Lower leg skin (tissue), 4 donors: ENCODE results near the gene DCLK2. TPM values are rescaled to one million over a fixed set of nuclear protein-coding genes. Genes with fewer than 3 reads are reported as not detected.

Experiments
- DNase-seq, 2 donors: peaks; one replicate each; pipeline ENCODE4 v3.0.0-alpha.2; 2019; ENCODE audit warnings: low spot score in 2 of 2
- H3K4me3 ChIP-seq: fragments of 200-600 bp; sonication (generic); 2 replicates; pipeline ENCODE4 v1.5.1; 2017; ENCODE audit warnings: mild to moderate bottlenecking, low read depth; ENCODE audit not compliant: poor library complexity, severe bottlenecking
- CTCF ChIP-seq, 3 donors: fragments of 450-650 bp; IDR thresholded peaks; one replicate each; pipeline ENCODE4 v1.5.1; 2016; ENCODE audit warnings: antibody characterized with exemption in 3 of 3, mild to moderate bottlenecking in 3 of 3, moderate library complexity in 2 of 3
- POLR2A ChIP-seq, 2 donors: fragments of 450-650 bp; IDR thresholded peaks; one replicate each; pipeline ENCODE4 v1.6.1; 2016 to 2017; ENCODE audit warnings: antibody characterized with exemption in 2 of 2, mild to moderate bottlenecking in 1 of 2, moderate library complexity in 1 of 2
- WGBS, 2 donors: methylation state at CpG; one replicate each; pipeline ENCODE4 v1.1.5; 2018; 5-methylcytosine and 5-hydroxymethylcytosine counted together
- intact Hi-C: fragments of 100-400 bp; cut with DNase I; formaldehyde crosslinking; loops from one replicate; pipeline ENCODE4 v1.15.0; 2023; ENCODE audit warnings: low total_unique reads
- total RNA-seq, 4 donors: library from RNA; depleted of rRNA; stranded (reverse); fragments of >200 nt; gene quantifications; one replicate each; pipeline ENCODE4 v1.1.0, GENCODE V29; 2016

Gene DCLK2
- total RNA-seq, 4 donors from 2014 or later = 0.59 to 2.3 (median 1.5) TPM

DNA sequence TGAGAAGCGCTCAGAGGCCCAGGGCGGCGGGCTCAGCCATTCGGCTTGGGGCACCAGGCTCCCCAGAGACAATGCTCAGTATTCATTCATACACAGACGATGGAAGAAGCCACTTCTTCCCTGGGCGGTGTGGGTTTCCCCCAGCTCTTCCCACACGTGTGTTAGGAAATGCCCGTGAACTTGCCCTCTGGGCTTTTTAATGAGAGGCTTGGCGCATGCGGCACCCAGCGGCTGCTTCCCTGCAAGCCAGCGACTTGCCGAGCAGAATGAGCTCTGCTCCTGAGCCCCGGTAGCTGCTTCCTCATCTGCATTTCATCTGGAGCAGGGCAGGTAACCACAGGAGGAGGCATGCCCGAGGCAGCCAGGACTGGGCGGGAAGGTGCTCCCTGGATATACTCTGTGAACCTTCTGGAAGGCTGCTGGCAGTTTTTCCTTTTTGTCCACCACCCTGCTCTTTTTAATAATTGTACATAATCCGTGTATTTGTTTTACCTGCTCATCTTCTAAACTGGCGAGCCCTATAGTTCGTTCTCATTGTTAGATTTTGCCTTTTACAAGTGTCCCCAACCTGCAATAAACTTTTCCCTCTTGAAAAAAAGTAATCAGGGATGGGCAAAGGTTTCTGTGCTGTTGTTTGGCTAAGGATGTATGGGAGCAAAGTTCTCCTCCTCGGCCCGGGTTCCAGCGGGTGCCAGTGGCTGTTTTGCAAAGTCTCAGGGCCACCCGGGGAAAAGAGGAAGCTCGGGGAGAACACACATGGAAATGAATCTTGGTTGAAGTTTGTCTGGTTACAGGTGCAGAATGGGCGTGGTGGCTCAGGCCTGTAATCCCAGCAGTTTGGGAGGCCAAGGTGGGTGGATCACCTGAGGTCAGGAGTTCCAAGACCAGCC is 178.8 kb downstream of the DCLK2 start:
- intact Hi-C loops = no loop called here
- WGBS, 2 donors = 60 to 65% methylated on average over 21 to 25 of the region's 25 CpGs
- DNase-seq = no peak
- TF ChIP-seq POLR2A (IDR thresholded peaks at IDR 0.05) (no peak), CTCF (IDR thresholded peaks at IDR 0.05) (no peak)
- H3K4me3 ChIP-seq = no peak overlapping the region

- no peak for DNase-seq
- WGBS, 2 donors = 65 to 74% methylated on average over 6 of the region's 6 CpGs
Observed at GRCh38 chr4:150258569-150258968, 180.3 kb downstream of the DCLK2 start.

DNA sequence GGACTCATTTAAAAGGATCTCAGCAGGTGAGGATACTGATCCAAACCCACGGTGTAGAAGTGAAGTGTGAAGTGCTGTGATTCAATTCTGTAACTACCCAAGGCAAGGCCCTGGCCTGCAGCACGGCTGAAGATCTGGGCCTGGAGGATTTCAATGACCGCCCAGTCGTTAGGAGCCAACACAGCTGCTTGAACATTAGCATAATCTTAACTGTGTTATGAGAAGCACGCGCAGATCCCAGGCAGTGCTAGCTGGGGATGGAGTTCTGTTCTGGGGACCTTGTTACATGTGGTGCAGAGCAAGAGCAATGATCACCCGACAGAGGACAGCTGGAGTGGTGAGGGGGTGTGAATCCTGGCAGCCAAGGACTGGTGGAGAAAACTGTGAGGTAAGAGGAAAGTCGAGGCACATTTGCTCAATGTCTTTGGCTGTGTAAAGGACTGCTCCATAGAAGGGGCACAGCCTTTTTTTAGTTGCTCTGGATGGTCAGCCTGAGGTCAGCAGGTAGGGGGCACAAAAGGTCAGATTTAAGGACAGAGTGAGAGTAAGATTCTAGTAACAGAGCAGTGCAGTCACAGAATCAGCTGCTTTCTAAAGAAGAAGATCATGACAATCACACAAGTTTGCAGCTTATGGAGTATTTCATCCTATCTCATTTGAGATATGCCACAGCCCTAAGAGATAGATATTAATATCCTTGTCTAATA is 181.8 kb downstream of the DCLK2 start:
- H3K4me3 ChIP-seq = no peak overlapping the region
- no peak for DNase-seq
- TF ChIP-seq CTCF (IDR thresholded peaks at IDR 0.05) (no peak), POLR2A (IDR thresholded peaks at IDR 0.05) (no peak)
- 82 to 83% methylated on average over 8 of the region's 8 CpGs for WGBS, 2 donors
- intact Hi-C loops = no loop called here

More at GRCh38 chr4:150258569-150258968, 180.3 kb downstream of the DCLK2 start:
- no peak overlapping the region for H3K4me3 ChIP-seq
- intact Hi-C loops = no loop called here
- TF ChIP-seq CTCF (IDR thresholded peaks at IDR 0.05) (no peak), POLR2A (IDR thresholded peaks at IDR 0.05) (no peak)

- intact Hi-C loops = no loop called here
- no peak overlapping the region for H3K4me3 ChIP-seq
- 86 to 93% methylated on average over 2 of the region's 2 CpGs for WGBS, 2 donors
- TF ChIP-seq CTCF (IDR thresholded peaks at IDR 0.05) (no peak), POLR2A (IDR thresholded peaks at IDR 0.05) (no peak)
- DNase-seq = no peak
Observed at GRCh38 chr4:150261571-150261970, 183.3 kb downstream of the DCLK2 start.

- WGBS, 2 donors = 89 to 91% methylated on average over 6 of the region's 6 CpGs
- TF ChIP-seq CTCF (IDR thresholded peaks at IDR 0.05) (no peak), POLR2A (IDR thresholded peaks at IDR 0.05) (no peak)
- no peak overlapping the region for H3K4me3 ChIP-seq
- intact Hi-C loops = no loop called here
- DNase-seq = no peak
Observed at GRCh38 chr4:150262611-150263010, 184.4 kb downstream of the DCLK2 start.
